SH-SY5Y (cell line): Measurements from ENCODE around the gene ITGBL1.

ENCODE experiments used
- GATA2 ChIP-seq: IDR thresholded peaks from 2 replicates; pipeline ENCODE4 v1.6.1; 2011; ENCODE audit warnings: mild to moderate bottlenecking, low read depth, low read length
- GATA3 ChIP-seq: IDR thresholded peaks from 2 replicates; pipeline ENCODE4 v1.6.1; 2011; ENCODE audit warnings: low read depth, mild to moderate bottlenecking, low read length, moderate library complexity

GRCh38 chr13:101626925-101627555 lies 174.6 kb downstream of the ITGBL1 start:
- TF ChIP-seq GATA3: no peak
- TF ChIP-seq GATA2: no peak
